ENCODE results near the gene SLC7A4. TPM values are rescaled to one million over a fixed set of nuclear protein-coding genes. Genes with fewer than 3 reads are reported as not detected.

Gene SLC7A4
- total and polyA plus RNA-seq, 10 of the 15 experiments (the other 5 are each of a cell fraction or from before 2014, with no cell fraction given) = 0.06 to 0.25 (median 0.14) TPM; not detected in 6

GRCh38 chr22:20983081-20983771 lies 49.1 kb downstream of the SLC7A4 start:
- in situ Hi-C loops (cut with MboI) = no loop called here
- H2AFZ ChIP-seq (ENCODE audit: control insufficient read depth, low read depth, low read length) = no peak overlapping the region
- TF ChIP-seq DPF2 (IDR thresholded peaks at IDR 0.05) (no peak), HCFC1 (IDR thresholded peaks at IDR 0.05; ENCODE audit: low read length) (no peak), ZNF24 (IDR thresholded peaks at IDR 0.05) (no peak)
- DNase-seq (ENCODE audit: low read depth, low spot score) (no peak), ATAC-seq (no peak), FAIRE-seq (peak; percentile 23)
- ChIA-PET CTCF (interaction anchor here (1.7 kb wide), 1 partner anchor 19 kb away, joined by 9 read pairs; the partner anchor contains the start of gene THAP7), POLR2A (interaction anchor here (1.9 kb wide), 1 partner anchor 19 kb away, joined by 9 read pairs; the partner anchor contains the start of gene THAP7), RAD21 (ENCODE audit: unreplicated experiment) (interaction anchor here (1.3 kb wide), 1 partner anchor 97 kb away, joined by 6 read pairs; no protein-coding TSS in a partner anchor), SMC1A (ENCODE audit: uncharacterized antibody, unreplicated experiment) (no interaction called here)
- WGBS (ENCODE audit: insufficient coverage, insufficient replicate concordance, low lambda C conversion rate, missing lambda C conversion rate) = 71% methylated on average over 5 of the region's 5 CpGs
- no TSS peak for BruUV-seq (replicated peaks)
- peaks cover 5% of the 10 kb centered on the region; the same call in 2 of the 3 replicates for H3K9me3 ChIP-seq (replicated peaks; ENCODE audit: control insufficient read depth, insufficient read depth, low read length)
- no peaks in the 10 kb centered on the region for H3K27me3 ChIP-seq (replicated peaks in 1 of 2; ENCODE audit: control insufficient read depth in 2 of 2, insufficient read depth in 2 of 2, low read length in 1 of 2)
- no peaks in the 10 kb centered on the region for H3K36me3 ChIP-seq (ENCODE audit: control insufficient read depth in 2 of 2, insufficient read depth in 2 of 2, low read length in 1 of 2)
- H3K79me2 ChIP-seq (ENCODE audit: control insufficient read depth, insufficient read depth, low read length) = peaks cover 16% of the 10 kb centered on the region
- intact Hi-C loops (cut with micrococcal nuclease; ENCODE audit: unreplicated experiment) = no loop called here
- peaks cover 10% of the 10 kb centered on the region; the same call in 1 of the 2 replicates for H3K4me1 ChIP-seq (ENCODE audit: control insufficient read depth, insufficient read depth, low read length)
- peak overlapping the region; percentile 94 for H3K4me3 ChIP-seq
- no peak overlapping the region for H3K27ac ChIP-seq (ENCODE audit: control insufficient read depth, insufficient read depth)
- H4K20me1 ChIP-seq (ENCODE audit: control insufficient read depth, insufficient read depth) = no peaks in the 10 kb centered on the region
- H3K4me2 ChIP-seq (ENCODE audit: control insufficient read depth, insufficient read depth) = peak overlapping the region; percentile 97
- H3K9ac ChIP-seq (ENCODE audit: control insufficient read depth, insufficient read depth, low read length) = peak overlapping the region; percentile 95

- no TSS peak for BruUV-seq (replicated peaks)
- peaks cover 10% of the 10 kb centered on the region; the same call in 1 of the 2 replicates for H3K4me1 ChIP-seq (ENCODE audit: control insufficient read depth, insufficient read depth, low read length)
- H3K9me3 ChIP-seq (replicated peaks; ENCODE audit: control insufficient read depth, insufficient read depth, low read length) = peaks cover 6% of the 10 kb centered on the region; the same call in 2 of the 3 replicates
- ChIA-PET POLR2A (interaction anchor here (0.6 to 1.9 kb wide), 3 partner anchors 9 to 96 kb away, joined by 3 to 9 read pairs (median 5); partner anchors contain the start of gene THAP7), RAD21 (ENCODE audit: unreplicated experiment) (interaction anchor here (0.9 to 1.8 kb wide), 6 partner anchors 11 to 117 kb away, joined by 3 to 7 read pairs (median 4); partner anchors contain the start of gene THAP7), SMC1A (ENCODE audit: uncharacterized antibody, unreplicated experiment) (no interaction called here), CTCF (interaction anchor here (0.6 to 1.8 kb wide), 11 partner anchors 9 to 488 kb away, joined by 3 to 11 read pairs (median 3); partner anchors contain the start of genes PI4KA, SNAP29 and THAP7)
- peak overlapping the region; percentile 94 for H3K4me3 ChIP-seq
- DNase-seq (ENCODE audit: low read depth, low spot score) (no peak), FAIRE-seq (no peak), ATAC-seq (peak; percentile 49)
- H3K79me2 ChIP-seq (ENCODE audit: control insufficient read depth, insufficient read depth, low read length) = peaks cover 16% of the 10 kb centered on the region
- in situ Hi-C loops (cut with MboI) (no loop called here), intact Hi-C loops (cut with micrococcal nuclease; ENCODE audit: unreplicated experiment) (no loop called here)
- 1% methylated on average over 12 of the region's 12 CpGs for WGBS (ENCODE audit: insufficient coverage, insufficient replicate concordance, low lambda C conversion rate, missing lambda C conversion rate)
- peak overlapping the region; percentile 97 for H3K4me2 ChIP-seq (ENCODE audit: control insufficient read depth, insufficient read depth)
- peak overlapping the region; percentile 82 for H3K27ac ChIP-seq (ENCODE audit: control insufficient read depth, insufficient read depth)
- no peaks in the 10 kb centered on the region for H3K36me3 ChIP-seq (ENCODE audit: control insufficient read depth in 2 of 2, insufficient read depth in 2 of 2, low read length in 1 of 2)
- H4K20me1 ChIP-seq (ENCODE audit: control insufficient read depth, insufficient read depth) = no peaks in the 10 kb centered on the region
- H2AFZ ChIP-seq (ENCODE audit: control insufficient read depth, low read depth, low read length) = peak overlapping the region; percentile 99
- no peaks in the 10 kb centered on the region for H3K27me3 ChIP-seq (replicated peaks in 1 of 2; ENCODE audit: control insufficient read depth in 2 of 2, insufficient read depth in 2 of 2, low read length in 1 of 2)
- peak overlapping the region; percentile 95 for H3K9ac ChIP-seq (ENCODE audit: control insufficient read depth, insufficient read depth, low read length)
- no peak for TF ChIP-seq CHD2 (IDR thresholded peaks at IDR 0.05; ENCODE audit: borderline replicate concordance, low read depth, low read length)
- no peak for TF ChIP-seq SUPT20H (IDR thresholded peaks at IDR 0.05; ENCODE audit: borderline replicate concordance, control insufficient read depth, low read depth, low read length)
- TF ChIP-seq CBX5 (IDR thresholded peaks at IDR 0.05; ENCODE audit: low read depth) = no peak
- no peak for TF ChIP-seq ZBED1 (IDR thresholded peaks at IDR 0.05; ENCODE audit: borderline replicate concordance)
- TF ChIP-seq EED (IDR thresholded peaks at IDR 0.05; ENCODE audit: low read depth) = no peak
- no peak for TF ChIP-seq DPF2 (IDR thresholded peaks at IDR 0.05)
- TF ChIP-seq RBBP5 (conservative IDR thresholded peaks at IDR 0.05) = no peak
- no peak for TF ChIP-seq BCLAF1 (IDR thresholded peaks at IDR 0.05)
- TF ChIP-seq SKIL (IDR thresholded peaks at IDR 0.05; ENCODE audit: low read depth, poor library complexity, severe bottlenecking) = no peak
Measured at GRCh38 chr22:20982563-20982882, 49.8 kb downstream of the SLC7A4 start.

Measured in GM12878 (cell line).